ENCODE results near the gene EWSR1.

- TF ChIP-seq RFX5 (IDR thresholded peaks at IDR 0.05; ENCODE audit: low read depth, low read length), result no peak
- TF ChIP-seq CTCF (conservative IDR thresholded peaks at IDR 0.05; ENCODE audit: low read depth, low read length), result no peak
- TF ChIP-seq RAD21 (IDR thresholded peaks at IDR 0.05; ENCODE audit: low read length), result no peak
- no peak for TF ChIP-seq MXI1 (IDR thresholded peaks at IDR 0.05; ENCODE audit: borderline replicate concordance, low read depth, low read length)
- TF ChIP-seq CHD1 (IDR thresholded peaks at IDR 0.05; ENCODE audit: low read depth, low read length), result no peak
- no peak for TF ChIP-seq MAFK (IDR thresholded peaks at IDR 0.05; ENCODE audit: low read depth, low read length)
- TF ChIP-seq BHLHE40 (IDR thresholded peaks at IDR 0.05; ENCODE audit: low read depth, low read length), result no peak
- no peak for TF ChIP-seq NFE2L2 (IDR thresholded peaks at IDR 0.05; ENCODE audit: low read depth, low read length)
- no peak for TF ChIP-seq POLR2A (IDR thresholded peaks at IDR 0.05; ENCODE audit: low read depth, low read length)
- no peak for TF ChIP-seq SMC3 (IDR thresholded peaks at IDR 0.05; ENCODE audit: low read depth, low read length)
Measured at GRCh38 chr22:29328566-29329500, 60.8 kb downstream of the EWSR1 start.

All from IMR-90 (cell line).